GM23338 (cell line): ENCODE results near the gene ADAT2.

Source experiments
- CTCF ChIP-seq, 2 experiments: fragments of 200-600 bp in 1 of 2; sonication (generic) in 1 of 2; conservative IDR thresholded peaks; 2 replicates each; pipeline versions ENCODE4 v1.5.1 to v1.6.1; 2016 to 2017; ENCODE audit warnings: antibody characterized with exemption in 2 of 2, low read depth in 2 of 2, mild to moderate bottlenecking in 2 of 2, moderate library complexity in 1 of 2
- EZH2phosphoT487 ChIP-seq: fragments of 200-600 bp; sonication (generic); IDR thresholded peaks from one replicate; pipeline ENCODE4 v1.8.1; 2018; ENCODE audit warnings: antibody characterized with exemption; ENCODE audit not compliant: unreplicated experiment
- POLR2AphosphoS5 ChIP-seq: IDR thresholded peaks from 2 replicates; pipeline ENCODE4 v1.6.1; 2016; ENCODE audit warnings: antibody characterized with exemption, low read depth

DNA sequence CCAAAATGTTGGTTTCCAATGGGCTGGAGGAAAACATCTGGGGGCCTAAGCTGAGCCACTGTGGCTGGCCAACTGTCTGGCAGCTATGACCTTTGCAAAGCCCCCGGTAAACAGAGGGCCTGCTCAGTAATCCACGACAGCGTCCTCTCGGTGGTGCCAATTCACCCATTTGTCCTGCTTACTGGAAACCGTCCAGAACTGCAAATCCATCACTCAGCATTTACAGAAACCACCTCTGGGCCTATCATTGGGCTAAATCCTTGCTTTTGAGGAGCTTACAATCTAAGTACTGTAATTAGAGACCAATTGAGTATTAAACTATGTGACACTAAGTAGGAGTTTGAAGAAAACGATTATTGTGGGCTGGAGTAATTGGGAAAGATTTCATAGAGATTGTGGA is 31.0 kb downstream of the ADAT2 start:
- no peak for TF ChIP-seq POLR2AphosphoS5
- no peak for TF ChIP-seq CTCF (conservative IDR thresholded peaks at IDR 0.05; ENCODE audit: low read depth in 2 of 2)
- no peak for TF ChIP-seq EZH2phosphoT487
